ENCODE measurements around the gene GAS2L1.
"Not testable (repeated sequence)": the region's sequence is repeated elsewhere in the genome, so short reads cannot be mapped to it uniquely, and the experiment has no call there.

Gene GAS2L1

DNA sequence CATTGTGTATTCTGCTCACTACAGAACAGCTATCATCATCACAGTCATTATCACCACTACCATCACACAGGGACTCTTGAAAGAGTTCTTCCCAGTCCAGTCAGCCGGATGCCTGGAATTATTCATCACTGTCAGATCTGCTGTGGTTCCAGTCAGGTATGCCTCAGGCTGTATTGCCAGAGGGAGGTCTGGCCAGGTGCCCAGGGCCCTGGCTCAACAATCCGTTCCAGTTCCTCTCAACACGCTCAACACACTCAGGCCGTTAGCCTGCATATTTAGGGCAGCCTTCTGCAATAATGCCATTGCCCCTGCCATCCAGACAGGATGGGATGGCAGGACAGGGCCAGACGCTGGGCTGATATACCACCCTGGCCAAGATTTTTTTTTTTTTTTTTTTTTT, 37.7 kb downstream of the GAS2L1 start:
- peak; percentile 32 for DNase-seq

DNA sequence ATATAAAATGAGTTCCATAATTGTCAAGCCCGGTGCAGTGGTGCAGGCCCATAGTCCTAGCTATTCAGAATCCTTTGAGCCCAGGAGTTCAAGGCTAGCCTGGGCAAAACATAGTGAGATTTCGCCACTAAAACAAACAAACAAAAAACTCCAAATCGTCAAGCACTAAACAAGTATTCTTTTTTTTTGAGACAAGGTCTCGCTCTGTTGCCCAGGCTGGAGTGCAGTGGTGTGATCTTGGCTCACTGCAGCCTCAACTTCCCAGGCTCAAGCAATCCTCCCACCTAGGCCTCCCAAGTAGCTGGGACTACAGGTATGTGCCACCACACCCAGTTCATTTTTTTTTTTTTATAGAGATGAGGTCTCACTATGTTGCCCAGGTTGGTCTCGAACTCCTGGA, 38.4 kb downstream of the GAS2L1 start:
- not testable (repeated sequence) for DNase-seq

DNA sequence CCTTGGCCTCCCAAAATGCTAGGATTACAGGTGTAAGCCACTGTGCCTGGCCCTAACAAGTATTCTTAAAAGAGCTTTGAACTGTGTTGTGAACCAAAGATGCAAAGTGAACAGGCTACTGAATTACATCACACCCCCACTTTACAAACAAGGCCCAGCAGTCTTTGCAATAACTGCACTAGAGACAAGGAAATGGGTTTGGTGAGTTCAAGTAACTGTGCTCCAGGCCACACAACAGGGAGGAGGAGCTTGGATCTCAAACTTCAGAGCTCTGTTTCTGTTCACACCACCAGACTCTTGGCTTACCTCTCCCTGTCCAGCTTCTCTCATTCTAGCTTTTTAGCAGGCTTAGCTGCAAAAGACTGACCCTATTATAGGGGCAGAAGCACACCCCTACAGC, 39.5 kb downstream of the GAS2L1 start:
- peak; percentile 13 for DNase-seq

DNA sequence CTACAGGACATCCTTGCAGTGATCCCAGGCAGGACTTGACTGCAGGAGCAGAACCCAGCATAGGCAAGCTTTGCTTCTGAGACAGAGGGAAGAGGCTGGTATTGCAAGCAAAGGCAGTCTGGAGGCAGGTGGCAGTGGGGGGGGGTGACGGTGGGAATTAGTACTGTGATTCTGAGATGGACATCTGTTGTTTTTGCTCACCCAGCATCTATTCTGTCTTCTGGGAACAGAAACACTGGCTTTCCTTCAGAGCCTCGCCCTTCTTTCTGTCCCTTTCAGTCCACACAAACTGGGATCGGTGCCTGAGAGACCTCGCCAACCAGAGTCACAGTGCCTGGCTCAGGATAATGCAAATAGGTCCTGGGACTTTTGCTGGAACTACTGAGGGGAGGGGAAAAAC, 40.2 kb downstream of the GAS2L1 start:
- peak; percentile 72 for DNase-seq

DNA sequence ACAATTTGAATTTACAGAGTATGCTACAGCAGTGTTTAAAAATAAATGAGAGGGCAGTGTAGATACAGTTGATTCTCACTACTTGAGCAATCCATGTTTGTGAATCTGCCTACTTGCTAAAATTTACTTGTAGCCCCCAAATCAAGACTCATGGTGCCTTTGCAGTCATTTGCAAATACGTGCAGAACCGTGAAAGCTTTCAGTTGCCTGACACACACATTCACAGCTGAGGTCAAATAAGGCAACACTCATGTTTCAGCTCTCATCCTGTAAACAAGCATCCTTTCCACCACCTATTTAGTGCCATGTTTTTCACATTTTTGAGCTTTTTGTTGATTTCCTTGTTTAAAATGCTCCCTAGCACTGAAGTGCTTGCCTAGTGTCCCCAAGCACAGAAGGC, 41.6 kb downstream of the GAS2L1 start:
- no peak for DNase-seq

DNA sequence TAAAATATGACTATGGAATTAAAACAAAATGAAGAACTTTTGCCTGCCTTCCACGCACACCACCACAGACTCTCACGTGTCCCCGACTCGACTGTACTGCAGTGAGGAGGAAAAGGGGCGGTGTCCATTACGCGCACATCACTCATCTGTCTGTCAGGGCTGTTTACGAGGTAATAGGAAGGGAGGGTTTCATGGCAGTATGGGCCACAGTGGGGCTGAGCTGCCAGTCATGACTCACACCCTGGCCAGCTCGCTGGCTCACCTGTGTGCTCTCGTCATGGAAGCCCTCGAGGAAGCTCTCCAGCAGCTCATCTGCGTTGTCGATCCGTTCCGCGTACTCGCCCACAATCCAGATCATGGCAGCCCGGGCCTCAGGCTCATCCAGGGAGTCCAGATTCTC, 42.5 kb downstream of the GAS2L1 start:
- no peak for DNase-seq

DNA sequence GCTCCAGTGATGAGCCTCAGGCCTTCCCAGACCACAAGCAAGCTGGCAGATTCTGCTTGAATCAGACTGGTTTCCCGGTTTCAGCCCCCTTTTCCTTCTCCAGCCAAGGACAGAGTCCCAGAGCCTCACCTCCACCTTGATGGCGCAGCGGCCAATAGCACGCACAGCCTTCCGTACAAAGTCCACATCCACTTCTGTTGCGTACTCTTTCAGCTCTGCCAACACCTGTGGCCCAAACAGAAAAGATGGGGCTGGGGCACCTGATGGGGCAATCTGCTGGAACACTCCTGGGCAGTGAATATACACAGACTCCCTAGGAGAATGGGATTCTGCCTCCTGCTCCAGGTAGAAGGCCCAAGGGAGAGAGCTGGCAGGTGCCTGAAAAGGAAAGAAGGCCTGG, 44.6 kb downstream of the GAS2L1 start:
- DNase-seq: no peak

DNA sequence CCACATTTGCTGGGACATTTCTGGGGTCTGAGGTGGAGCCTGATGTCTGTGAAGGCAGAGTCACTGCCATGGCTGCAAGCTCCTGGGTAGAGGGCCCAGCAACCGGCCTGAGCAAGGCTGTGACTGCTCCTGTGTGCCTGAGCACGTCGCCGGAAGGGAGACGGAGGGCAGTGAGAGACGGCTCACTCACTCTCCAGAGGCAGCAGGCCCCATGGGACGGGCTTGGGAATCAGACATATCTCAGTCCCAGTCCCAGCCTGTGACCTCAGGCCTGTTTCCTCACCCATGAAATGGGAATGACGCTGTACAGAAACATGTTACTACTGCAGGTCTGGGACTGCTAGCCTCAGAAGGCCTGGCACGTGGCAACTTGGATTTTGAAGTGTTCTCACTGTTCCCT, 45.4 kb downstream of the GAS2L1 start:
- DNase-seq: no peak

DNA sequence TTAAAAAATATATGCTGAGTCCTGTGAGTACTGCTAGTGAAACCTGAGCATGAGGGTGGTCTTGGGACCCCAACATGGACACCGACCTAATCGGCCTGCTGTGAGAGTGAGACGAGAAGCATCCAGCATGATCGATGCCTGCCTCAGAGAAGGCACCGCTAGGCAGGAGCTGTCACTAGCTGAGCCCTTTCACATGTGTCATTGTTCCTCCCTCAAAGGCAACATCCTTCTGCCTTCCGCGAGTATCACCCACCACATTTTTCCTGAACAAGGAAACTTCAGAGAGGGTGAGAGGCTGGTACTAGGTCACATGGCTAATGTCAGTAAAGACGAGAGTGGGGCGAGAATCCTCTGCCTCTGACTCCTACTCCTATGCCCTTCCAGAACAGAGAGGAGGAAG, 46.3 kb downstream of the GAS2L1 start:
- DNase-seq: no peak

DNA sequence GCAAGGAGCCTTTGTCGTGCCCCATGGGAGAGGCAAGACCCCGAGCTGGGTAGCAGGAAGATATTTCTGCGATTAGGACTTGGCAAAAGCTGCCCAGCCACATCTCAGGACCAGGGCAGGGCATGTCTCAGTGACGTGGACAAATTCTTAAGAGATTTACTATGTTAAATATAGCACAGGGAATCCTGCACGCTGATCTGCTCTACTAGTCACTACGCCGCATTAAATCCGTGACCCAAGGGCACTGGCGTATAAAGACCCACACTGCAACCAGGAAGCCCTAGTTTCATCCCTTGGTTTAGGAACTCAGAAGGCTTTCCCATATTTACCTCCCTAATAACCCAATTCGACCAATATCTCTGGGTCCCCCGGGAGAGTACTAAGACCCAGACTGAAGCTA, 46.8 kb downstream of the GAS2L1 start:
- DNase-seq: no peak

DNA sequence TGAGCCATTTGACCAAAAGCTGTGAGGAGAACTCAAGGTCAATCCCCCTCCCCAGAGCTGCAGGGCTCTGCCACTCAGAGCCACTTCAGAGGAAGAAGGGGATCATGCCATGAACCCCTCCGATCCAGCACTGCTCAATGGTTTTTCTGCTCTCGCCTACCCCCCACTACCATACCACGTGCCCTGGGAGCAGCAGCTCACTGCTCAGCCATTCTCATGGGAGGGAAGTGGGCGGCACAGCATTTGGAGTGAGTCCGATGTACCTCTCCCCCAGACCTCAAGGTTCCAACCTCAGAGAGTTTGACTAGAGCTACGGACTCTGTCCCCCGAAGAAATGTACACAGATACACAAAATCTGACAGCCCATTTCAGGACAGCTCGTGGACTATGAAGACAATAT, 47.4 kb downstream of the GAS2L1 start:
- no peak for DNase-seq

DNA sequence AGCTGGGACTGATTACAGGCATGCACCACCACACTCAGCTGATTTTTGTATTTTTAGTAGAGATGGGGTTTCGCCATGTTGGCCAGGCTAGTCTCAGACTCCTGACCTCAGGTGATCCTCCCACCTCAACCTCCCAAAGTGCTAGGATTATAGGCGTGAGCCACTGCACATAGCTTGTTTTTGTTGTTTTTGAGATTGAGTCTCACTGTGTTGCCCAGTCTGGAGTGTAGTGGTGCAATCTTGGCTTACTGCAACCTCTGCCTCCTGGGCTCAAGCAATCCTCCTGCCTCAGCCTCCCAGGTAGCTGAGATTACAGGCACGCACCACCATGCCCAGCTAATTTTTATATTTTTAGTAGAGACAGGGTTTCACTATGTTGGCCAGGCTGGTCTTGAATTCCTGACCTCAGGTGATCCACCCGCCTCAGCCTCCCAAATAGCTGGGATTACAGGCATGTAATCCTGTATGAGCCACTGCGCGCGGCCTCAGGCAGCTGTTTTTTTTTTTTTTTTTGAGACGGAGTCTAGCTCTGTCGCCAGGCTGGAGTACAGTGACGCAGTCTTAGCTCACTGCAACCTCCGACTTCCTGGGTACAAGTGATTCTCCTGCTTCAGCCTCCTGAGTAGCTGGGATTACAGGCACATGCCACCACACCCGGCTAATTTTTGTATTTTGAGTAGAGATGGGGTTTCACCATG, 50.9 kb downstream of the GAS2L1 start:
- DNase-seq: not testable (repeated sequence)

DNA sequence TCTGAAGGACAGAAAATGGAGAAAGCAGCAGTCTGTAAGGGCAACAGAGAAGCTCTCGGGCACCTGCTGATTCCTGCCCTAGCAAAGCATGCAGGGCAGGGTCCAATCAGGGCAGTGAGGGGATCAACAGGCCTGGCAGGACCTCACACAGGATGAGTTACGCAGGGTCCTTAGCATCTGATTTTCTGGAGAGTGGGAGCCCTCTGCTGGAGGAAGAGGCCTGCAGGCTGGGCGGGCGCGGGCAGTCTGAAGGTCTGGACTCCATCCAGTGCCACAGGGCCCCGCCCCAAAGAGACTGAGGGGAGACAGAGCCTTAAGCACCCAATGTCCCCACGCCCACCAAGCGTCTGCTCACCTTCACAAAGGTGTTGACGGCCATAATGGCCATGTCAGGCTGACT, 53.0 kb downstream of the GAS2L1 start:
- DNase-seq: peak; percentile 56
